Measurements from ENCODE around the gene TSC22D1.

- TF ChIP-seq, protein P1, sequence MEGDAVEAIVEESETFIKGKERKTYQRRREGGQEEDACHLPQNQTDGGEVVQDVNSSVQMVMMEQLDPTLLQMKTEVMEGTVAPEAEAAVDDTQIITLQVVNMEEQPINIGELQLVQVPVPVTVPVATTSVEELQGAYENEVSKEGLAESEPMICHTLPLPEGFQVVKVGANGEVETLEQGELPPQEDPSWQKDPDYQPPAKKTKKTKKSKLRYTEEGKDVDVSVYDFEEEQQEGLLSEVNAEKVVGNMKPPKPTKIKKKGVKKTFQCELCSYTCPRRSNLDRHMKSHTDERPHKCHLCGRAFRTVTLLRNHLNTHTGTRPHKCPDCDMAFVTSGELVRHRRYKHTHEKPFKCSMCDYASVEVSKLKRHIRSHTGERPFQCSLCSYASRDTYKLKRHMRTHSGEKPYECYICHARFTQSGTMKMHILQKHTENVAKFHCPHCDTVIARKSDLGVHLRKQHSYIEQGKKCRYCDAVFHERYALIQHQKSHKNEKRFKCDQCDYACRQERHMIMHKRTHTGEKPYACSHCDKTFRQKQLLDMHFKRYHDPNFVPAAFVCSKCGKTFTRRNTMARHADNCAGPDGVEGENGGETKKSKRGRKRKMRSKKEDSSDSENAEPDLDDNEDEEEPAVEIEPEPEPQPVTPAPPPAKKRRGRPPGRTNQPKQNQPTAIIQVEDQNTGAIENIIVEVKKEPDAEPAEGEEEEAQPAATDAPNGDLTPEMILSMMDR (IDR thresholded peaks at IDR 0.05) = no peak
- TF ChIP-seq POLR2A (IDR thresholded peaks at IDR 0.05; ENCODE audit: low read depth) = no peak
These were observed 1.1 kb downstream of the TSC22D1 start for GRCh38 chr13:44575035-44575434.
